GM12878 (cell line): ENCODE measurements around the gene ZBED4. TPM values are rescaled to one million over a fixed set of nuclear protein-coding genes. Genes with fewer than 3 reads are reported as not detected.

Experiments used
- BHLHE40 ChIP-seq, 2 experiments: fragments of 450-650 bp in 1 of 2; IDR thresholded peaks; 2 replicates each; pipeline ENCODE4 v1.6.1; 2011 to 2017; ENCODE audit warnings: low read depth in 2 of 2, borderline replicate concordance in 1 of 2, improper control_type of control experiment in 1 of 2, low read length in 1 of 2, mild to moderate bottlenecking in 1 of 2
- CEBPB ChIP-seq, 2 experiments: fragments of 150-350 bp in 1 of 2; IDR thresholded peaks; 2 replicates each; pipeline ENCODE4 v1.6.1; 2012 to 2014; ENCODE audit warnings: low read depth in 2 of 2, low read length in 2 of 2, borderline replicate concordance in 1 of 2, inconsistent platforms in 1 of 2
- CREB1 ChIP-seq: IDR thresholded peaks from 2 replicates; pipeline ENCODE4 v1.6.1; 2012; ENCODE audit warnings: low read depth, mild to moderate bottlenecking, inconsistent platforms
- EGR1 ChIP-seq, 2 experiments: IDR thresholded peaks; 1 replicate in 1 of 2; 2 replicates in 1 of 2; pipeline ENCODE4 v1.6.1; 2011 to 2012; ENCODE audit warnings: low read depth in 2 of 2, low read length in 2 of 2, borderline replicate concordance in 1 of 2, mild to moderate bottlenecking in 1 of 2, moderate library complexity in 1 of 2
- EP300 ChIP-seq, 2 experiments: fragments of 150-350 bp in 1 of 2; IDR thresholded peaks; 2 replicates each; pipeline ENCODE4 v1.6.1; 2011 to 2012; ENCODE audit warnings: low read depth in 2 of 2, low read length in 2 of 2, borderline replicate concordance in 1 of 2, improper control_type of control experiment in 1 of 2, inconsistent platforms in 1 of 2; ENCODE audit not compliant: control insufficient read depth in 1 of 2
- IKZF1 ChIP-seq: fragments of 450-650 bp; conservative IDR thresholded peaks from 2 replicates; pipeline ENCODE4 v1.6.1; 2017; ENCODE audit warnings: antibody characterized with exemption, mild to moderate bottlenecking
- JUND ChIP-seq: IDR thresholded peaks from 2 replicates; pipeline ENCODE4 v1.6.1; 2012; ENCODE audit warnings: low read depth, mild to moderate bottlenecking, low read length, improper control_type of control experiment, moderate library complexity
- PML ChIP-seq: IDR thresholded peaks from 2 replicates; pipeline ENCODE4 v1.6.1; 2012; ENCODE audit warnings: low read length, inconsistent platforms
- RAD51 ChIP-seq: fragments of 450-650 bp; IDR thresholded peaks from 2 replicates; pipeline ENCODE4 v1.6.1; 2016; ENCODE audit warnings: moderate library complexity, mild to moderate bottlenecking, inconsistent platforms
- SUZ12 ChIP-seq: fragments of 200-600 bp; sonication (generic); IDR thresholded peaks from one replicate; pipeline ENCODE4 v1.6.1; 2018; ENCODE audit warnings: antibody characterized with exemption, mild to moderate bottlenecking; ENCODE audit not compliant: unreplicated experiment
- TARDBP ChIP-seq: IDR thresholded peaks from 2 replicates; pipeline ENCODE4 v1.6.1; 2016; ENCODE audit warnings: borderline replicate concordance
- YY1 ChIP-seq: IDR thresholded peaks from 2 replicates; pipeline ENCODE4 v1.6.1; 2011; ENCODE audit warnings: low read depth, mild to moderate bottlenecking, low read length
- ZNF24 ChIP-seq: fragments of 450-650 bp; IDR thresholded peaks from 2 replicates; pipeline ENCODE4 v1.6.1; 2017; ENCODE audit warnings: antibody characterized with exemption, mild to moderate bottlenecking
- polyA plus RNA-seq, 11 experiments: library from polyadenylated mRNA; depleted of rRNA in 4 of 11; unstranded in 6 of 11; stranded (reverse) in 5 of 11; fragments of >200 nt; fragmentation: Nextera tagmentation in 4 of 11; fragmentation: Illumina TruSeq in 1 of 11; extraction: Ambion mirVana in 4 of 11; extraction: Trizol in 1 of 11; gene quantifications; 1 replicate in 1 of 11; 2 replicates in 10 of 11; pipeline versions ENCODE4 v1.2.1 to v1.2.3, GENCODE V29; 2011 to 2016; ENCODE audit warnings: inconsistent platforms in 2 of 11, missing spikeins in 2 of 11, low read depth in 1 of 11
- total RNA-seq, 4 experiments: library from RNA; depleted of rRNA in 3 of 4; stranded (reverse); fragments of >200 nt in 3 of 4; fragmentation: Illumina TruSeq in 1 of 4; extraction: Trizol in 1 of 4; gene quantifications; 2 replicates each; pipeline versions ENCODE4 v1.2.1 to v1.2.3, GENCODE V29; 2013 to 2021
- TF ChIP-seq, protein P1 (sequence below): fragments of 450-650 bp; conservative IDR thresholded peaks from 2 replicates; pipeline ENCODE4 v1.6.1; 2017; ENCODE audit warnings: mild to moderate bottlenecking, moderate library complexity
- TF ChIP-seq, protein P2 (sequence below): fragments of 450-650 bp; IDR thresholded peaks from 2 replicates; pipeline ENCODE4 v1.6.1; 2014; ENCODE audit warnings: mild to moderate bottlenecking
- TF ChIP-seq, protein P3 (sequence below): IDR thresholded peaks from 2 replicates; pipeline ENCODE4 v1.6.1; 2011; ENCODE audit warnings: low read depth, mild to moderate bottlenecking, low read length, moderate library complexity, borderline replicate concordance; ENCODE audit errors: extremely low read depth

Gene ZBED4
- total and polyA plus RNA-seq, 10 of the 15 experiments (the other 5 are each of a cell fraction or from before 2014, with no cell fraction given) = 2.3 to 21.6 (median 12.8) TPM

DNA sequence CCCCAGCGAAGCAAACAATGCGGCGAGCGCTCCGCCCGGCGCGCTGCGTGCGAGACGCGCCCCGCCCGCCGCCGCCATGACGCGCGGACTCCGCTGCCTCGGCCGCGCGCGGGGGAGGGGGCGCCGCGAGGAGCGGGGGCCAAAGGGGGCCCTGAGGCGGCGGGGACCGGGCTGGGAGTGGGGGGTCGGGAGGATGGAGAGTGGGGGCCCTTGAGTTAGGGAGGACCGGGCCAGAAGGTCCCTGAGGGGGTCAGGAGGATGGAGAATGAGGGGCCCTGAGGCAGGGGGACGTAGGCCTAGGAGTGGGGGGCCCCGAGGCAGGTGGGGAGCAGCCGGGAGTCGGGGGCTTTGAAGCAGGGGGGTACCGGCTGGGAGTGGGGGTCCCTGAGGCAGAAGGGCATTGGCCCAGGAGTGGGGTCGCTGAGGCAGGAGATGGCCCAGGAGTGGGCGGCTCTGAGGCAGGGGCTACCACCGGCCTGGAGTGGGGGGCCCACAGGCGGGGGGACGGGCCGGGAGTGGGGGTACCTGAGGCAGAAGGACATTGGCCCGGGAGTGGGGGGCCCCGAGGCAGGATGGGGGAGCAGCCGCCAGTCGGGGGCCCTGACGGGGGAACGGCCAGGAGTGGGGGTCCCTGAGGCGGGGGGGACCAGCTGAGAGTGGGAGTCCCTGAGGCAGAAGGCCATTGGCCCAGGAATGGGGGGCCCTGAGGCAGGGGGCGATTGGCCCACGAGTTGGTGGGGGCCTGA lies 25.6 kb upstream of the ZBED4 start, which contains the start of gene BRD1 (continued):
- TF ChIP-seq RAD51 (no peak), CEBPB (IDR thresholded peaks at IDR 0.05; ENCODE audit: borderline replicate concordance in 1 of 2, low read depth in 2 of 2, low read length in 2 of 2) (no peak), JUND (no peak), IKZF1 (no peak), SUZ12 (no peak), PML (no peak), YY1 (peak; percentile 88), EP300 (IDR thresholded peaks at IDR 0.05; ENCODE audit: borderline replicate concordance in 1 of 2, control insufficient read depth in 1 of 2, low read depth in 2 of 2, low read length in 2 of 2) (no peak), EGR1 (IDR thresholded peaks at IDR 0.05; ENCODE audit: borderline replicate concordance in 1 of 2, low read depth in 2 of 2, low read length in 2 of 2) (peak; percentile 24 to 53; a peak in 1 of 3 replicates), TARDBP (no peak), BHLHE40 (IDR thresholded peaks at IDR 0.05; ENCODE audit: borderline replicate concordance in 1 of 2, low read depth in 2 of 2, low read length in 1 of 2) (peak in 1 of 2 experiments; percentile 46; a peak in 1 of 4 replicates), ZNF24 (no peak), CREB1 (0 out of 2 replicates have a peak, but pooled peaks have one; percentile 23)
- TF ChIP-seq, protein P1, sequence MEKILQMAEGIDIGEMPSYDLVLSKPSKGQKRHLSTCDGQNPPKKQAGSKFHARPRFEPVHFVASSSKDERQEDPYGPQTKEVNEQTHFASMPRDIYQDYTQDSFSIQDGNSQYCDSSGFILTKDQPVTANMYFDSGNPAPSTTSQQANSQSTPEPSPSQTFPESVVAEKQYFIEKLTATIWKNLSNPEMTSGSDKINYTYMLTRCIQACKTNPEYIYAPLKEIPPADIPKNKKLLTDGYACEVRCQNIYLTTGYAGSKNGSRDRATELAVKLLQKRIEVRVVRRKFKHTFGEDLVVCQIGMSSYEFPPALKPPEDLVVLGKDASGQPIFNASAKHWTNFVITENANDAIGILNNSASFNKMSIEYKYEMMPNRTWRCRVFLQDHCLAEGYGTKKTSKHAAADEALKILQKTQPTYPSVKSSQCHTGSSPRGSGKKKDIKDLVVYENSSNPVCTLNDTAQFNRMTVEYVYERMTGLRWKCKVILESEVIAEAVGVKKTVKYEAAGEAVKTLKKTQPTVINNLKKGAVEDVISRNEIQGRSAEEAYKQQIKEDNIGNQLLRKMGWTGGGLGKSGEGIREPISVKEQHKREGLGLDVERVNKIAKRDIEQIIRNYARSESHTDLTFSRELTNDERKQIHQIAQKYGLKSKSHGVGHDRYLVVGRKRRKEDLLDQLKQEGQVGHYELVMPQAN = no peak
- TF ChIP-seq, protein P2, sequence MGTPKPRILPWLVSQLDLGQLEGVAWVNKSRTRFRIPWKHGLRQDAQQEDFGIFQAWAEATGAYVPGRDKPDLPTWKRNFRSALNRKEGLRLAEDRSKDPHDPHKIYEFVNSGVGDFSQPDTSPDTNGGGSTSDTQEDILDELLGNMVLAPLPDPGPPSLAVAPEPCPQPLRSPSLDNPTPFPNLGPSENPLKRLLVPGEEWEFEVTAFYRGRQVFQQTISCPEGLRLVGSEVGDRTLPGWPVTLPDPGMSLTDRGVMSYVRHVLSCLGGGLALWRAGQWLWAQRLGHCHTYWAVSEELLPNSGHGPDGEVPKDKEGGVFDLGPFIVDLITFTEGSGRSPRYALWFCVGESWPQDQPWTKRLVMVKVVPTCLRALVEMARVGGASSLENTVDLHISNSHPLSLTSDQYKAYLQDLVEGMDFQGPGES = no peak
- TF ChIP-seq, protein P3, sequence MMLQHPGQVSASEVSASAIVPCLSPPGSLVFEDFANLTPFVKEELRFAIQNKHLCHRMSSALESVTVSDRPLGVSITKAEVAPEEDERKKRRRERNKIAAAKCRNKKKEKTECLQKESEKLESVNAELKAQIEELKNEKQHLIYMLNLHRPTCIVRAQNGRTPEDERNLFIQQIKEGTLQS = no peak
